Fibroblast of skin of right biceps (primary cell): Measurements from ENCODE around the gene BMPR1A.
"Not testable (repeated sequence)": the region's sequence is repeated elsewhere in the genome, so short reads cannot be mapped to it uniquely, and the experiment has no call there.

ENCODE experiments used
- DNase-seq: peaks from one replicate; pipeline ENCODE4 v3.0.0-alpha.2; 2013

The BMPR1A gene

GRCh38 chr10:86851328-86852207, 95.1 kb downstream of the BMPR1A start:
- peak; percentile 85 for DNase-seq

- not testable (repeated sequence) for DNase-seq
These were observed 97.2 kb downstream of the BMPR1A start for GRCh38 chr10:86853582-86853981.

- no peak for DNase-seq
These were observed 99.1 kb downstream of the BMPR1A start for GRCh38 chr10:86855513-86855912.

- DNase-seq, result no peak
These were observed 99.7 kb downstream of the BMPR1A start for GRCh38 chr10:86856156-86856555.

- DNase-seq, result peak; percentile 91
These were observed 100.8 kb downstream of the BMPR1A start for GRCh38 chr10:86857128-86857721.

- no peak for DNase-seq
These were observed 101.6 kb downstream of the BMPR1A start for GRCh38 chr10:86858011-86858410.

GRCh38 chr10:86861351-86861750, 104.9 kb downstream of the BMPR1A start:
- no peak for DNase-seq

- no peak for DNase-seq
These were observed 106.0 kb downstream of the BMPR1A start for GRCh38 chr10:86862373-86862772.

- no peak for DNase-seq
These were observed 106.5 kb downstream of the BMPR1A start for GRCh38 chr10:86862786-86863483.

GRCh38 chr10:86863484-86863842, 107.0 kb downstream of the BMPR1A start:
- DNase-seq, result no peak

GRCh38 chr10:86865011-86865811, 108.8 kb downstream of the BMPR1A start:
- not testable (repeated sequence) for DNase-seq

GRCh38 chr10:86867149-86867548, 110.7 kb downstream of the BMPR1A start:
- no peak for DNase-seq

GRCh38 chr10:86868353-86868752, 111.9 kb downstream of the BMPR1A start:
- peak; percentile 82 for DNase-seq

- DNase-seq, result no peak
These were observed 114.3 kb downstream of the BMPR1A start for GRCh38 chr10:86870679-86871078.

GRCh38 chr10:86871563-86872183, 115.3 kb downstream of the BMPR1A start:
- no peak for DNase-seq

GRCh38 chr10:86872757-86873156, 116.3 kb downstream of the BMPR1A start:
- DNase-seq, result no peak

- peak; percentile 39 for DNase-seq
These were observed 120.3 kb downstream of the BMPR1A start for GRCh38 chr10:86876748-86877147.

- DNase-seq, result no peak
These were observed 122.7 kb downstream of the BMPR1A start for GRCh38 chr10:86878983-86879713.

- no peak for DNase-seq
These were observed 124.6 kb downstream of the BMPR1A start for GRCh38 chr10:86880971-86881370.

- peak; percentile 76 for DNase-seq
These were observed 132.4 kb downstream of the BMPR1A start for GRCh38 chr10:86888585-86889381.

- no peak for DNase-seq
These were observed 133.6 kb downstream of the BMPR1A start for GRCh38 chr10:86889997-86890396.
